ENCODE measurements around the gene FGF2. TPM values are rescaled to one million over a fixed set of nuclear protein-coding genes. Genes with fewer than 3 reads are reported as not detected.

The FGF2 gene
- total RNA-seq, 1 experiment from 2014 or later = 3.8 TPM

DNA sequence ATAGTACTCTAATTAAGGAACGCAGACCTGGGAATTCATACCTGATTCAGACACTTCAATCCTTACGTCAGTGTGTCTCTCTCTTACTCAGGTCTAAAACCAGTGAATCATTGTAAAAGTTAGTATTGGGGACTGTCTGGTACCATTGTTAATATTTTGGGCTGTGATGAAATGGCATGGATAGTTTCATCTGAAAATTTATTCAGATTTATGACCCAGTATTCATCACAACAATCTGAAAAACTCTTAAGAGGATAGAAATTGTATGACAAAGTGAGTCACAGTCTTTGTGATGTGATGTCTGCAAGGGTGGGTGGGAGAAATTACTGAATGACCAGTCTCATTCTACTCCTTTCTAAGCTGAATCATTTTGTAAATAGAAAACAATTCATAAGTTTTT is 10.3 kb downstream of the FGF2 start:
- no TSS peak for BruUV-seq (replicated peaks)
- Histone ChIP-seq H3K36me3 (ENCODE audit: control insufficient read depth in 1 of 2, insufficient read depth in 2 of 2, low read length in 2 of 2) (no peaks in the 10 kb centered on the region), H3K9me3 (ENCODE audit: control insufficient read depth in 1 of 2, insufficient read depth in 1 of 2, low read depth in 1 of 2, low read length in 2 of 2) (no peaks in the 10 kb centered on the region), H3K27me3 (ENCODE audit: insufficient read depth, low read length) (no peaks in the 10 kb centered on the region), H3K27ac (ENCODE audit: low read depth, low read length) (no peak overlapping the region), H3K9me2 (ENCODE audit: insufficient read depth) (no peaks in the 10 kb centered on the region), H3K79me2 (ENCODE audit: insufficient read depth, low read length) (no peaks in the 10 kb centered on the region), H3K9ac (ENCODE audit: low read length) (no peak overlapping the region), H3K4me2 (ENCODE audit: low read length) (no peak overlapping the region), H3K4me3 (replicated peaks in 1 of 2; ENCODE audit: low read depth in 1 of 2, low read length in 2 of 2) (no peak overlapping the region), H2AFZ (ENCODE audit: low read depth, low read length, poor library complexity, severe bottlenecking) (no peak overlapping the region), H3K4me1 (ENCODE audit: control insufficient read depth in 1 of 2, insufficient read depth in 2 of 2, low read length in 2 of 2) (no peaks in the 10 kb centered on the region), H4K20me1 (ENCODE audit: insufficient read depth) (no peaks in the 10 kb centered on the region)
- ATAC-seq (no peak), DNase-seq (ENCODE audit: low read depth, low spot score) (no peak)
- no peak for TF ChIP-seq ZNF274 (IDR thresholded peaks at IDR 0.05; ENCODE audit: low read depth, low read length)
- TF ChIP-seq YY1 (IDR thresholded peaks at IDR 0.05; ENCODE audit: extremely low read depth, insufficient replicate concordance, low read depth, low read length) = no peak
- TF ChIP-seq EZH2phosphoT487 (IDR thresholded peaks at IDR 0.05; ENCODE audit: borderline replicate concordance) = no peak
- ChIA-PET RAD21 (ENCODE audit: low non-redundant PET in 1 of 2, low total read pairs in 2 of 2, uncharacterized antibody in 2 of 2, unreplicated experiment in 2 of 2) (no interaction called here), POLR2A (no interaction called here), CTCF (no interaction called here)
- intact Hi-C loops (cut with micrococcal nuclease) = no loop called here

GRCh38 chr4:122838034-122838433 is 11.4 kb downstream of the FGF2 start:
- H3K36me3 ChIP-seq (ENCODE audit: control insufficient read depth in 1 of 2, insufficient read depth in 2 of 2, low read length in 2 of 2) = no peaks in the 10 kb centered on the region
- TF ChIP-seq POLR2A (IDR thresholded peaks at IDR 0.05; ENCODE audit: borderline replicate concordance, extremely low read depth, insufficient read depth, insufficient read length) = no peak
- TF ChIP-seq POLR2AphosphoS5 (IDR thresholded peaks at IDR 0.05; ENCODE audit: low read depth, low read length) = no peak
- no peak for TF ChIP-seq EZH2 (IDR thresholded peaks at IDR 0.05)
- TF ChIP-seq CEBPB (IDR thresholded peaks at IDR 0.05; ENCODE audit: low read depth) = no peak
- TF ChIP-seq EGR1 (IDR thresholded peaks at IDR 0.05; ENCODE audit: low read depth) = no peak
- TF ChIP-seq, protein P1, sequence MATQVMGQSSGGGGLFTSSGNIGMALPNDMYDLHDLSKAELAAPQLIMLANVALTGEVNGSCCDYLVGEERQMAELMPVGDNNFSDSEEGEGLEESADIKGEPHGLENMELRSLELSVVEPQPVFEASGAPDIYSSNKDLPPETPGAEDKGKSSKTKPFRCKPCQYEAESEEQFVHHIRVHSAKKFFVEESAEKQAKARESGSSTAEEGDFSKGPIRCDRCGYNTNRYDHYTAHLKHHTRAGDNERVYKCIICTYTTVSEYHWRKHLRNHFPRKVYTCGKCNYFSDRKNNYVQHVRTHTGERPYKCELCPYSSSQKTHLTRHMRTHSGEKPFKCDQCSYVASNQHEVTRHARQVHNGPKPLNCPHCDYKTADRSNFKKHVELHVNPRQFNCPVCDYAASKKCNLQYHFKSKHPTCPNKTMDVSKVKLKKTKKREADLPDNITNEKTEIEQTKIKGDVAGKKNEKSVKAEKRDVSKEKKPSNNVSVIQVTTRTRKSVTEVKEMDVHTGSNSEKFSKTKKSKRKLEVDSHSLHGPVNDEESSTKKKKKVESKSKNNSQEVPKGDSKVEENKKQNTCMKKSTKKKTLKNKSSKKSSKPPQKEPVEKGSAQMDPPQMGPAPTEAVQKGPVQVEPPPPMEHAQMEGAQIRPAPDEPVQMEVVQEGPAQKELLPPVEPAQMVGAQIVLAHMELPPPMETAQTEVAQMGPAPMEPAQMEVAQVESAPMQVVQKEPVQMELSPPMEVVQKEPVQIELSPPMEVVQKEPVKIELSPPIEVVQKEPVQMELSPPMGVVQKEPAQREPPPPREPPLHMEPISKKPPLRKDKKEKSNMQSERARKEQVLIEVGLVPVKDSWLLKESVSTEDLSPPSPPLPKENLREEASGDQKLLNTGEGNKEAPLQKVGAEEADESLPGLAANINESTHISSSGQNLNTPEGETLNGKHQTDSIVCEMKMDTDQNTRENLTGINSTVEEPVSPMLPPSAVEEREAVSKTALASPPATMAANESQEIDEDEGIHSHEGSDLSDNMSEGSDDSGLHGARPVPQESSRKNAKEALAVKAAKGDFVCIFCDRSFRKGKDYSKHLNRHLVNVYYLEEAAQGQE (IDR thresholded peaks at IDR 0.05; ENCODE audit: low read depth) = no peak
- TF ChIP-seq ELF1 (IDR thresholded peaks at IDR 0.05; ENCODE audit: borderline replicate concordance, low read depth) = no peak
- TF ChIP-seq YY1 (IDR thresholded peaks at IDR 0.05; ENCODE audit: extremely low read depth, insufficient replicate concordance, low read depth, low read length) = no peak
- no peak for DNase-seq (ENCODE audit: low read depth, low spot score)
- CTCF ChIA-PET = no interaction called here
- peaks cover under 1 to 8% of the 10 kb centered on the region in 2 experiments; a peak in 3 of 4 replicates for H3K4me1 ChIP-seq (ENCODE audit: control insufficient read depth in 1 of 2, insufficient read depth in 2 of 2, low read length in 2 of 2)
- no peak overlapping the region for H3K4me2 ChIP-seq (ENCODE audit: low read length)
- H2AFZ ChIP-seq (ENCODE audit: low read depth, low read length, poor library complexity, severe bottlenecking) = no peak overlapping the region
- BruUV-seq (replicated peaks) = no TSS peak
- H3K79me2 ChIP-seq (ENCODE audit: insufficient read depth, low read length) = no peaks in the 10 kb centered on the region
- H4K20me1 ChIP-seq (ENCODE audit: insufficient read depth) = no peaks in the 10 kb centered on the region
- no peak for ATAC-seq
- RAD21 ChIA-PET (ENCODE audit: low non-redundant PET in 1 of 2, low total read pairs in 2 of 2, uncharacterized antibody in 2 of 2, unreplicated experiment in 2 of 2) = no interaction called here
- H3K4me3 ChIP-seq (replicated peaks in 1 of 2; ENCODE audit: low read depth in 1 of 2, low read length in 2 of 2) = no peak overlapping the region
- H3K9ac ChIP-seq (ENCODE audit: low read length) = no peak overlapping the region
- no peak overlapping the region for H3K27ac ChIP-seq (ENCODE audit: low read depth, low read length)
- H3K9me2 ChIP-seq (ENCODE audit: insufficient read depth) = no peaks in the 10 kb centered on the region
- intact Hi-C loops (cut with micrococcal nuclease) = no loop called here
- POLR2A ChIA-PET = no interaction called here
- H3K9me3 ChIP-seq (ENCODE audit: control insufficient read depth in 1 of 2, insufficient read depth in 1 of 2, low read depth in 1 of 2, low read length in 2 of 2) = no peaks in the 10 kb centered on the region
- no peaks in the 10 kb centered on the region for H3K27me3 ChIP-seq (ENCODE audit: insufficient read depth, low read length)

All from HCT116 (cell line).